Liver (tissue), 9 donors: ENCODE results near the gene PAIP1. TPM values are rescaled to one million over a fixed set of nuclear protein-coding genes. Genes with fewer than 3 reads are reported as not detected.

Experiments used
- DNase-seq: peaks from one replicate; pipeline ENCODE4 v3.0.0-alpha.2; 2017; ENCODE audit warnings: low spot score
- H3K27ac ChIP-seq, 2 donors: one replicate each; pipeline ENCODE4 v1.7.0; 2013; ENCODE audit warnings: inconsistent platforms in 2 of 2, low read length in 2 of 2, control low read depth in 1 of 2, low read depth in 1 of 2, mild to moderate bottlenecking in 1 of 2
- H3K27me3 ChIP-seq, 4 donors: one replicate each; pipeline versions ENCODE4 v1.6.1 to v1.7.0; 2013; ENCODE audit warnings: low read length in 3 of 4, inconsistent platforms in 1 of 4, mild to moderate bottlenecking in 1 of 4, moderate library complexity in 1 of 4; ENCODE audit not compliant: control insufficient read depth in 4 of 4, insufficient read depth in 4 of 4
- H3K36me3 ChIP-seq, 4 donors: one replicate each; pipeline versions ENCODE4 v1.6.1 to v1.7.0; 2013; ENCODE audit warnings: low read length in 3 of 4, mild to moderate bottlenecking in 3 of 4, low read depth in 1 of 4, moderate library complexity in 1 of 4; ENCODE audit not compliant: control insufficient read depth in 4 of 4, insufficient read depth in 3 of 4
- H3K4me1 ChIP-seq, 4 donors: one replicate each; pipeline versions ENCODE4 v1.6.1 to v1.7.0; 2013; ENCODE audit warnings: low read length in 3 of 4, mild to moderate bottlenecking in 3 of 4, moderate library complexity in 1 of 4; ENCODE audit not compliant: control insufficient read depth in 4 of 4, insufficient read depth in 4 of 4
- H3K4me3 ChIP-seq, 3 donors: one replicate each; pipeline versions ENCODE4 v1.6.1 to v1.7.0; 2013; ENCODE audit warnings: low read length in 3 of 3, control low read depth in 1 of 3, low read depth in 1 of 3, mild to moderate bottlenecking in 1 of 3
- H3K9ac ChIP-seq, 2 donors: one replicate each; pipeline ENCODE4 v1.7.0; 2013; ENCODE audit warnings: low read length in 2 of 2, mild to moderate bottlenecking in 2 of 2, moderate library complexity in 2 of 2, control low read depth in 1 of 2, low read depth in 1 of 2
- H3K9me3 ChIP-seq, 4 donors: one replicate each; pipeline versions ENCODE4 v1.6.1 to v1.7.0; 2013; ENCODE audit warnings: low read length in 3 of 4; ENCODE audit not compliant: control insufficient read depth in 4 of 4
- EGR1 ChIP-seq, 2 donors: IDR thresholded peaks; 2 replicates each; pipeline ENCODE4 v1.6.1; 2016 to 2018; ENCODE audit warnings: antibody characterized with exemption in 2 of 2, low read depth in 2 of 2
- FOXA1 ChIP-seq: IDR thresholded peaks from 2 replicates; pipeline ENCODE4 v1.6.1; 2016; ENCODE audit warnings: antibody characterized with exemption
- FOXA2 ChIP-seq: IDR thresholded peaks from 2 replicates; pipeline ENCODE4 v1.6.1; 2016; ENCODE audit warnings: antibody characterized with exemption
- GABPA ChIP-seq, 2 donors: IDR thresholded peaks in 1 of 2; conservative IDR thresholded peaks in 1 of 2; 2 replicates each; pipeline ENCODE4 v1.6.1; 2016; ENCODE audit warnings: antibody characterized with exemption in 2 of 2, mild to moderate bottlenecking in 1 of 2, moderate library complexity in 1 of 2
- HNF4A ChIP-seq, 2 donors: conservative IDR thresholded peaks; 2 replicates each; pipeline ENCODE4 v1.6.1; 2016; ENCODE audit warnings: antibody characterized with exemption in 2 of 2, mild to moderate bottlenecking in 2 of 2
- HNF4G ChIP-seq: IDR thresholded peaks from 2 replicates; pipeline ENCODE4 v1.6.1; 2016; ENCODE audit warnings: antibody characterized with exemption
- JUND ChIP-seq, 2 donors: IDR thresholded peaks; 2 replicates each; pipeline ENCODE4 v1.6.1; 2016; ENCODE audit warnings: antibody characterized with exemption in 2 of 2
- NR2F2 ChIP-seq: IDR thresholded peaks from 2 replicates; pipeline ENCODE4 v1.6.1; 2016; ENCODE audit warnings: antibody characterized with exemption
- RAD21 ChIP-seq, 2 donors: IDR thresholded peaks; 2 replicates each; pipeline ENCODE4 v1.6.1; 2016; ENCODE audit warnings: antibody characterized with exemption in 2 of 2, mild to moderate bottlenecking in 2 of 2
- RXRA ChIP-seq, 2 donors: IDR thresholded peaks; 2 replicates each; pipeline ENCODE4 v1.6.1; 2017 to 2018; ENCODE audit warnings: antibody characterized with exemption in 2 of 2, mild to moderate bottlenecking in 1 of 2
- SP1 ChIP-seq: IDR thresholded peaks from 2 replicates; pipeline ENCODE4 v1.6.1; 2018; ENCODE audit warnings: antibody characterized with exemption, mild to moderate bottlenecking
- TAF1 ChIP-seq: conservative IDR thresholded peaks from 2 replicates; pipeline ENCODE4 v1.6.1; 2016; ENCODE audit warnings: antibody characterized with exemption, mild to moderate bottlenecking
- YY1 ChIP-seq: IDR thresholded peaks from 2 replicates; pipeline ENCODE4 v1.6.1; 2016; ENCODE audit warnings: antibody characterized with exemption, mild to moderate bottlenecking
- ZBTB33 ChIP-seq: IDR thresholded peaks from 2 replicates; pipeline ENCODE4 v1.6.1; 2016; ENCODE audit warnings: antibody characterized with exemption
- WGBS: extraction: QIAGEN DNeasy Blood & Tissue Kit; methylation state at CpG from one replicate; pipeline ENCODE4 v1.1.7; 2013; 5-methylcytosine and 5-hydroxymethylcytosine counted together
- polyA plus RNA-seq, 2 donors: library from polyadenylated mRNA; stranded (reverse) in 1 of 2; unstranded in 1 of 2; fragments of 200-250 nt in 1 of 2; fragments of >200 nt in 1 of 2; fragmentation: Nextera tagmentation in 1 of 2; extraction: Ambion mirVana in 1 of 2; gene quantifications; one replicate each; pipeline versions ENCODE4 v1.2.1 to v1.2.3, GENCODE V29; 2013 to 2015
- total RNA-seq, 2 donors: library from RNA; depleted of rRNA; stranded (reverse); fragments of >200 nt; gene quantifications; one replicate each; pipeline ENCODE4 v1.2.3, GENCODE V29; 2014
- TF ChIP-seq, protein P1 (sequence below): fragments of 150-350 bp; IDR thresholded peaks from 2 replicates; pipeline ENCODE4 v1.5.1; 2017; ENCODE audit warnings: improper control_type of control experiment, low read depth, low read length; ENCODE audit not compliant: missing input control
- TF ChIP-seq, protein P2 (sequence below): IDR thresholded peaks from 2 replicates; pipeline ENCODE4 v1.6.1; 2016; ENCODE audit warnings: antibody characterized with exemption
- TF ChIP-seq, protein P3 (sequence below): IDR thresholded peaks from 2 replicates; pipeline ENCODE4 v1.6.1; 2016; ENCODE audit warnings: antibody characterized with exemption
- TF ChIP-seq, protein P4 (sequence below): IDR thresholded peaks from 2 replicates; pipeline ENCODE4 v1.6.1; 2016; ENCODE audit warnings: antibody characterized with exemption, mild to moderate bottlenecking
- donor health status: healthy.
- donor health status: healthy.
- donor health status: healthy.
- donor health status: healthy.
- donor health status: healthy.

Gene PAIP1
- total and polyA plus RNA-seq, 4 donors, result 27.0 to 50.8 (median 44.2) TPM

DNA sequence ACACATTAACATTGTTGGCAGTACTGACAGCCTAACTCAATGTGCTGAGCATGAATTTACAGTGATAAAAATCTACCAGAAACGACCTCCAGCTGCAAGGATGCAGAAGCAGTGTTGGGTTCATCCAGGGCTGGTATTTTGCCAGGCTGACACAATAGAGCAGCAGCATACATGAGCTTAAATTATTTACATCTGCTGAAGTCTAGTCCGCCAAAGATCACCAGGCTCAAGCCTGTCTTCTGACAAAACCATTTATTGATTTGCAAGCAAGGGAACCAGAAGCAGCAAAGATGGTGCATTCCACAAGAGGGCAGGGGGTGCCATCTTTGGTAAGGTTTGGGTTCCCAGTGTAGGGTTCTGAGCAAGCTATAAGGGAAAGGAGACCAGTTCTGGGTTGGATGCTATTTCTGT, 33.2 kb downstream of the PAIP1 start:
- no peak for TF ChIP-seq GABPA (IDR thresholded peaks at IDR 0.05 in 1 of 2, conservative IDR thresholded peaks at IDR 0.05 in 1 of 2)
- TF ChIP-seq, protein P1, sequence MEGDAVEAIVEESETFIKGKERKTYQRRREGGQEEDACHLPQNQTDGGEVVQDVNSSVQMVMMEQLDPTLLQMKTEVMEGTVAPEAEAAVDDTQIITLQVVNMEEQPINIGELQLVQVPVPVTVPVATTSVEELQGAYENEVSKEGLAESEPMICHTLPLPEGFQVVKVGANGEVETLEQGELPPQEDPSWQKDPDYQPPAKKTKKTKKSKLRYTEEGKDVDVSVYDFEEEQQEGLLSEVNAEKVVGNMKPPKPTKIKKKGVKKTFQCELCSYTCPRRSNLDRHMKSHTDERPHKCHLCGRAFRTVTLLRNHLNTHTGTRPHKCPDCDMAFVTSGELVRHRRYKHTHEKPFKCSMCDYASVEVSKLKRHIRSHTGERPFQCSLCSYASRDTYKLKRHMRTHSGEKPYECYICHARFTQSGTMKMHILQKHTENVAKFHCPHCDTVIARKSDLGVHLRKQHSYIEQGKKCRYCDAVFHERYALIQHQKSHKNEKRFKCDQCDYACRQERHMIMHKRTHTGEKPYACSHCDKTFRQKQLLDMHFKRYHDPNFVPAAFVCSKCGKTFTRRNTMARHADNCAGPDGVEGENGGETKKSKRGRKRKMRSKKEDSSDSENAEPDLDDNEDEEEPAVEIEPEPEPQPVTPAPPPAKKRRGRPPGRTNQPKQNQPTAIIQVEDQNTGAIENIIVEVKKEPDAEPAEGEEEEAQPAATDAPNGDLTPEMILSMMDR, result no peak
- TF ChIP-seq RAD21 (IDR thresholded peaks at IDR 0.05), result no peak
- TF ChIP-seq, protein P2, sequence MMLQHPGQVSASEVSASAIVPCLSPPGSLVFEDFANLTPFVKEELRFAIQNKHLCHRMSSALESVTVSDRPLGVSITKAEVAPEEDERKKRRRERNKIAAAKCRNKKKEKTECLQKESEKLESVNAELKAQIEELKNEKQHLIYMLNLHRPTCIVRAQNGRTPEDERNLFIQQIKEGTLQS, result no peak
- no peak for TF ChIP-seq HNF4G
- TF ChIP-seq RXRA (IDR thresholded peaks at IDR 0.05), result no peak
- TF ChIP-seq ZBTB33, result no peak
- DNase-seq, result no peak
- Histone ChIP-seq H3K27me3 (no peaks in the 10 kb centered on the region), H3K9ac (no peak overlapping the region), H3K27ac (no peak overlapping the region), H3K4me1 (no peaks in the 10 kb centered on the region), H3K9me3 (no peaks in the 10 kb centered on the region), H3K4me3 (no peak overlapping the region), H3K36me3 (peaks cover 0 to 29% (median 23%) of the 10 kb centered on the region in 4 donors)
- WGBS, result 81% methylated on average over 2 of the region's 2 CpGs

DNA sequence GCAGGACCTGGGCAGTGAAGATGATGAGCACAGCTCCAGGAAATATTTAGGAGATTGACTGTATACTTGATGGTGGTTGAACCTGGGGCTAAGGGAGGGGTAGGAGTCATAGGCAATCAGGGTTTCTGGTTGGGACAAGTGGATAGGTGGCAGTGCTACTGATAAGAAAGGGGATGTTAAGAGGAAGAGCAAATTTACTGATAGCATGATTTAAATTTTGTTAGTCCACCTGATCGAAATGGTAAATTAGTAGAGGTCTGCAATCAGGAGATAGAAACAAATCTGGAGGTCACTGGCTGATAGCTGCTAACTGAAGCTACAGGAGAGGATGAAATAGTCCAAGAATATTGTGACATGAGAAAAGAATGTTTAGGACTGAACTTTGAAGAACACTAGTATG, 36.3 kb downstream of the PAIP1 start:
- H3K9ac ChIP-seq, result no peak overlapping the region
- H3K4me1 ChIP-seq, result peaks cover 0 to 2% (median under 1%) of the 10 kb centered on the region in 4 donors
- TF ChIP-seq TAF1 (no peak), FOXA1 (no peak), RAD21 (IDR thresholded peaks at IDR 0.05) (no peak), ZBTB33 (no peak), EGR1 (IDR thresholded peaks at IDR 0.05; ENCODE audit: low read depth in 2 of 2) (no peak), SP1 (no peak), YY1 (no peak), RXRA (IDR thresholded peaks at IDR 0.05) (no peak), HNF4A (conservative IDR thresholded peaks at IDR 0.05) (no peak), FOXA2 (no peak), HNF4G (no peak), NR2F2 (no peak), JUND (IDR thresholded peaks at IDR 0.05) (no peak), GABPA (IDR thresholded peaks at IDR 0.05 in 1 of 2, conservative IDR thresholded peaks at IDR 0.05 in 1 of 2) (no peak)
- TF ChIP-seq, protein P1, result no peak
- TF ChIP-seq, protein P3, sequence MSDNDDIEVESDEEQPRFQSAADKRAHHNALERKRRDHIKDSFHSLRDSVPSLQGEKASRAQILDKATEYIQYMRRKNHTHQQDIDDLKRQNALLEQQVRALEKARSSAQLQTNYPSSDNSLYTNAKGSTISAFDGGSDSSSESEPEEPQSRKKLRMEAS, result no peak
- TF ChIP-seq, protein P4, sequence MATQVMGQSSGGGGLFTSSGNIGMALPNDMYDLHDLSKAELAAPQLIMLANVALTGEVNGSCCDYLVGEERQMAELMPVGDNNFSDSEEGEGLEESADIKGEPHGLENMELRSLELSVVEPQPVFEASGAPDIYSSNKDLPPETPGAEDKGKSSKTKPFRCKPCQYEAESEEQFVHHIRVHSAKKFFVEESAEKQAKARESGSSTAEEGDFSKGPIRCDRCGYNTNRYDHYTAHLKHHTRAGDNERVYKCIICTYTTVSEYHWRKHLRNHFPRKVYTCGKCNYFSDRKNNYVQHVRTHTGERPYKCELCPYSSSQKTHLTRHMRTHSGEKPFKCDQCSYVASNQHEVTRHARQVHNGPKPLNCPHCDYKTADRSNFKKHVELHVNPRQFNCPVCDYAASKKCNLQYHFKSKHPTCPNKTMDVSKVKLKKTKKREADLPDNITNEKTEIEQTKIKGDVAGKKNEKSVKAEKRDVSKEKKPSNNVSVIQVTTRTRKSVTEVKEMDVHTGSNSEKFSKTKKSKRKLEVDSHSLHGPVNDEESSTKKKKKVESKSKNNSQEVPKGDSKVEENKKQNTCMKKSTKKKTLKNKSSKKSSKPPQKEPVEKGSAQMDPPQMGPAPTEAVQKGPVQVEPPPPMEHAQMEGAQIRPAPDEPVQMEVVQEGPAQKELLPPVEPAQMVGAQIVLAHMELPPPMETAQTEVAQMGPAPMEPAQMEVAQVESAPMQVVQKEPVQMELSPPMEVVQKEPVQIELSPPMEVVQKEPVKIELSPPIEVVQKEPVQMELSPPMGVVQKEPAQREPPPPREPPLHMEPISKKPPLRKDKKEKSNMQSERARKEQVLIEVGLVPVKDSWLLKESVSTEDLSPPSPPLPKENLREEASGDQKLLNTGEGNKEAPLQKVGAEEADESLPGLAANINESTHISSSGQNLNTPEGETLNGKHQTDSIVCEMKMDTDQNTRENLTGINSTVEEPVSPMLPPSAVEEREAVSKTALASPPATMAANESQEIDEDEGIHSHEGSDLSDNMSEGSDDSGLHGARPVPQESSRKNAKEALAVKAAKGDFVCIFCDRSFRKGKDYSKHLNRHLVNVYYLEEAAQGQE, result no peak
- TF ChIP-seq, protein P2, result no peak
- no peak for DNase-seq
- H3K27ac ChIP-seq, result no peak overlapping the region
- H3K4me3 ChIP-seq, result no peak overlapping the region
- no peaks in the 10 kb centered on the region for H3K27me3 ChIP-seq
- H3K36me3 ChIP-seq, result peaks cover 0 to 13% (median 9%) of the 10 kb centered on the region in 4 donors
- 78% methylated on average over 1 of the region's 1 CpG for WGBS
- no peaks in the 10 kb centered on the region for H3K9me3 ChIP-seq
